Measurements from ENCODE around the gene ABCD1. TPM values are rescaled to one million over a fixed set of nuclear protein-coding genes. Genes with fewer than 3 reads are reported as not detected.

Gene ABCD1
- total and polyA plus RNA-seq, 9 of the 15 experiments (the other 6 are each of a cell fraction or from before 2014, with no cell fraction given) = 0.07 to 6.9 (median 2.2) TPM

DNA sequence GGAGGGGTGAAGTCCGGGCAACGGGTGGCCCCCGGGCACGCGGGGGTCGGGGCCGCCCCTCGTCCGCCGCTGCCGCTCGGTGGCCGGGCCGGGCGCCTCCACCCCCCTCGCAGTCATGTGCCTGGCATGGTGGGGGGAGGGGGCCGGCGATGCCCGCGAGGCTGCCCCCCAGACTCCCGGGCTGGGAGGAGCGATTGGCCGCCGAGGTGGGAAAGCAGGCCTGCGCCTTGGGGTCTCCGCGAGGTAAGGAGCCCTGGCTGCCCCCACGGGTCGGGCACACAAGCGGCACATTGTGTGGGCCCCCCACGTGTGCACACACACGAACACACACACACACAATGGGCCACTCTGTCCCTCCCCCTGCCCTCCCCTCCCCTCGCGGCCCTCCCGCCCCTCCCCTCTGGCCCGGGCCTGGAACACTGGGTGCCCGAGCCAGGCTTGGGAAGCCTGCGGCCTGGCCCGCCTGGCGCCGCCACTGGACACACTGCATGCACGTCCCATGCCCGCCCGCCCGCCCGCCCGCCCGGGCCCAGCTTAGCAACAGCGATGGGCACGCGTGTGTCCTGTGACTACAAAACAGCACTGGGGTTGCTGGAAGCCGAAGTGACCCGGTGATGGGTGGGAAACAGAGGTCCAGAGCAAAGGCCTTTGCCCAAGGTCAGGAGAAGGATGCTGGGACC lies 35.6 kb upstream of the ABCD1 start (continued):
- TF ChIP-seq, protein P1, sequence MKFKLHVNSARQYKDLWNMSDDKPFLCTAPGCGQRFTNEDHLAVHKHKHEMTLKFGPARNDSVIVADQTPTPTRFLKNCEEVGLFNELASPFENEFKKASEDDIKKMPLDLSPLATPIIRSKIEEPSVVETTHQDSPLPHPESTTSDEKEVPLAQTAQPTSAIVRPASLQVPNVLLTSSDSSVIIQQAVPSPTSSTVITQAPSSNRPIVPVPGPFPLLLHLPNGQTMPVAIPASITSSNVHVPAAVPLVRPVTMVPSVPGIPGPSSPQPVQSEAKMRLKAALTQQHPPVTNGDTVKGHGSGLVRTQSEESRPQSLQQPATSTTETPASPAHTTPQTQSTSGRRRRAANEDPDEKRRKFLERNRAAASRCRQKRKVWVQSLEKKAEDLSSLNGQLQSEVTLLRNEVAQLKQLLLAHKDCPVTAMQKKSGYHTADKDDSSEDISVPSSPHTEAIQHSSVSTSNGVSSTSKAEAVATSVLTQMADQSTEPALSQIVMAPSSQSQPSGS (CRISPR knock-in tag; IDR thresholded peaks at IDR 0.05) = no peak
- TF ChIP-seq CBFB (CRISPR knock-in tag; IDR thresholded peaks at IDR 0.05) = no peak
- no peak for TF ChIP-seq ZNF263 (CRISPR knock-in tag; IDR thresholded peaks at IDR 0.05; ENCODE audit: borderline replicate concordance)

DNA sequence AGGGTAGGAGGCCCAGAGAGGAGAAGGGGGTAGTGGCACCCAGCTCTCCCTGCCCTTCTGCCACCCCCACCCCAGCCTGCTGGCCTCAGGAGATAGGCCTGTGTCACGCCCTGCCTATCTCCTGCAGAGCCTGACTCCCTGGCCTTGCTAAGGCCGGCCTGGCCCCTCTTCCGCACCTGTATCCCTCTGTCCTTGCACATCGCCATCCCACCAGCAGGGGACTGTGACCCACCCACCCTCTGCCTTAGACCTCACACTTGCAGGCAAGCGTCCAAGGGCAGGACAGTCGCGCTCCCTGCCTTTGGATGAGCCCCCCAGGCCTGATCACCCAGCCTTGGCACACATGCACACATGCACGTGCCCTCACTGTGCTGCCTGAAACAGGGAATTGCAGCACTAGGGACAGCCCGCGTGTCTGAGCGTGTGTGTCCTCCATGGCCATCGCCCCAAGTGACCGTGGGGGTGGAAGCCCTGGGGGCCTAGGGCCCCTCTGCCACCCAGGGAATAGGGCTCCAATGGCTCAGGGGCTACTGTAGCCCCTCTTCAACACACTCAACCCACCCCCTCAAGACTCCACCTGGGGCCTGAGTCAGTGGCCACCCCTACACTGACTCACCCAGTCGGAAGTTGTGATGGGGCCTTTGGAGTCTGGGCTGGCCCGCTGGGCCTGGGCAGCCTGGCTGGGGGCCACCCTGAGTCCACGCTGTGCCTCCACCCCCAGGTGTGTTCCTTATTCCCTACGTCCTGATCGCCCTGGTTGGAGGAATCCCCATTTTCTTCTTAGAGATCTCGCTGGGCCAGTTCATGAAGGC lies 34.8 kb upstream of the ABCD1 start:
- Histone ChIP-seq H3K9me1 (ENCODE audit: control insufficient read depth, insufficient read depth, low read length) (peaks cover 4% of the 10 kb centered on the region), H3K9ac (ENCODE audit: insufficient read depth in 1 of 2, low read depth in 2 of 2, low read length in 2 of 2) (peak overlapping the region; percentile 60 to 90), H4K20me1 (replicated peaks; ENCODE audit: control insufficient read depth, insufficient read depth, low read length) (peaks cover 13% of the 10 kb centered on the region), H3K79me2 (ENCODE audit: control insufficient read depth, insufficient read depth, low read length) (peaks cover 37% of the 10 kb centered on the region), H3K27ac (ENCODE audit: extremely low read depth, low read depth, low read length) (peak overlapping the region; percentile 32; the same call in 1 of the 3 replicates), H3K27me3 (ENCODE audit: control insufficient read depth in 2 of 2, insufficient read depth in 2 of 2, low read length in 2 of 2) (no peaks in the 10 kb centered on the region), H3K36me3 (ENCODE audit: control insufficient read depth, insufficient read depth, low read length) (peaks cover 46% of the 10 kb centered on the region; the same call in 1 of the 3 replicates), H3K4me1 (replicated peaks in 1 of 2; ENCODE audit: control insufficient read depth in 2 of 2, insufficient read depth in 2 of 2, low read length in 2 of 2) (peaks cover 16 to 85% of the 10 kb centered on the region in 2 experiments; a peak in 4 of 5 replicates), H3K4me2 (ENCODE audit: insufficient read depth, low read length) (peak overlapping the region; percentile 82), H3K9me3 (replicated peaks; ENCODE audit: control insufficient read depth, insufficient read depth, low read depth, low read length) (no peaks in the 10 kb centered on the region), H3K4me3 (peak overlapping the region; percentile 39), H2AFZ (ENCODE audit: low read depth, low read length) (no peak overlapping the region)
- DNase-seq (ENCODE audit: extremely low read depth in 1 of 4, low spot score in 3 of 4) (peak; percentile 56 to 79 (median 64)), ATAC-seq (peak; percentile 70), FAIRE-seq (peak; percentile 15)
- in situ Hi-C loops (cut with MboI) (no loop called here), intact Hi-C loops (cut with micrococcal nuclease) (no loop called here)
- TSS peak; percentile 48 for BruUV-seq (replicated peaks)
- ChIA-PET CTCF (ENCODE audit: low intra/inter-chr PET ratio) (no interaction called here), POLR2A (interaction anchor here (0.8 kb wide), 1 partner anchor 19 kb away, joined by 4 read pairs; no protein-coding TSS in a partner anchor)
- 37% methylated on average over 13 of the region's 19 CpGs for WGBS (ENCODE audit: insufficient coverage, low coverage, missing lambda C conversion rate)
- no peak for TF ChIP-seq ZNF316 (IDR thresholded peaks at IDR 0.05)
- no peak for TF ChIP-seq ESRRB (CRISPR knock-in tag; IDR thresholded peaks at IDR 0.05; ENCODE audit: borderline replicate concordance)
- TF ChIP-seq ILK (tag; IDR thresholded peaks at IDR 0.05; ENCODE audit: borderline replicate concordance, low read depth) = no peak
- TF ChIP-seq POLR2A (conservative IDR thresholded peaks at IDR 0.05) = peak; percentile 38; the same call in 1 of the 2 replicates
- TF ChIP-seq TAF1 (IDR thresholded peaks at IDR 0.05; ENCODE audit: control insufficient read depth, extremely low read depth, insufficient read depth, low read length, severe bottlenecking) = no peak
- TF ChIP-seq, protein P2, sequence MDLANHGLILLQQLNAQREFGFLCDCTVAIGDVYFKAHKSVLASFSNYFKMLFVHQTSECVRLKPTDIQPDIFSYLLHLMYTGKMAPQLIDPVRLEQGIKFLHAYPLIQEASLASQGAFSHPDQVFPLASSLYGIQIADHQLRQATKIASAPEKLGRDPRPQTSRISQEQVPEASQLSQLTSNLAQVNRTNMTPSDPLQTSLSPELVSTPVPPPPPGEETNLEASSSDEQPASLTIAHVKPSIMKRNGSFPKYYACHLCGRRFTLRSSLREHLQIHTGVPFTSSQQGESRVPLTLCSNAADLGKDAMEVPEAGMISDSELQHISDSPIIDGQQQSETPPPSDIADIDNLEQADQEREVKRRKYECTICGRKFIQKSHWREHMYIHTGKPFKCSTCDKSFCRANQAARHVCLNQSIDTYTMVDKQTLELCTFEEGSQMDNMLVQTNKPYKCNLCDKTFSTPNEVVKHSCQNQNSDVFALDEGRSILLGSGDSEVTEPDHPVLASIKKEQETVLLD (IDR thresholded peaks at IDR 0.05) = no peak
- TF ChIP-seq BDP1 (IDR thresholded peaks at IDR 0.05; ENCODE audit: insufficient read depth, insufficient read length) = no peak
- TF ChIP-seq, protein P3, sequence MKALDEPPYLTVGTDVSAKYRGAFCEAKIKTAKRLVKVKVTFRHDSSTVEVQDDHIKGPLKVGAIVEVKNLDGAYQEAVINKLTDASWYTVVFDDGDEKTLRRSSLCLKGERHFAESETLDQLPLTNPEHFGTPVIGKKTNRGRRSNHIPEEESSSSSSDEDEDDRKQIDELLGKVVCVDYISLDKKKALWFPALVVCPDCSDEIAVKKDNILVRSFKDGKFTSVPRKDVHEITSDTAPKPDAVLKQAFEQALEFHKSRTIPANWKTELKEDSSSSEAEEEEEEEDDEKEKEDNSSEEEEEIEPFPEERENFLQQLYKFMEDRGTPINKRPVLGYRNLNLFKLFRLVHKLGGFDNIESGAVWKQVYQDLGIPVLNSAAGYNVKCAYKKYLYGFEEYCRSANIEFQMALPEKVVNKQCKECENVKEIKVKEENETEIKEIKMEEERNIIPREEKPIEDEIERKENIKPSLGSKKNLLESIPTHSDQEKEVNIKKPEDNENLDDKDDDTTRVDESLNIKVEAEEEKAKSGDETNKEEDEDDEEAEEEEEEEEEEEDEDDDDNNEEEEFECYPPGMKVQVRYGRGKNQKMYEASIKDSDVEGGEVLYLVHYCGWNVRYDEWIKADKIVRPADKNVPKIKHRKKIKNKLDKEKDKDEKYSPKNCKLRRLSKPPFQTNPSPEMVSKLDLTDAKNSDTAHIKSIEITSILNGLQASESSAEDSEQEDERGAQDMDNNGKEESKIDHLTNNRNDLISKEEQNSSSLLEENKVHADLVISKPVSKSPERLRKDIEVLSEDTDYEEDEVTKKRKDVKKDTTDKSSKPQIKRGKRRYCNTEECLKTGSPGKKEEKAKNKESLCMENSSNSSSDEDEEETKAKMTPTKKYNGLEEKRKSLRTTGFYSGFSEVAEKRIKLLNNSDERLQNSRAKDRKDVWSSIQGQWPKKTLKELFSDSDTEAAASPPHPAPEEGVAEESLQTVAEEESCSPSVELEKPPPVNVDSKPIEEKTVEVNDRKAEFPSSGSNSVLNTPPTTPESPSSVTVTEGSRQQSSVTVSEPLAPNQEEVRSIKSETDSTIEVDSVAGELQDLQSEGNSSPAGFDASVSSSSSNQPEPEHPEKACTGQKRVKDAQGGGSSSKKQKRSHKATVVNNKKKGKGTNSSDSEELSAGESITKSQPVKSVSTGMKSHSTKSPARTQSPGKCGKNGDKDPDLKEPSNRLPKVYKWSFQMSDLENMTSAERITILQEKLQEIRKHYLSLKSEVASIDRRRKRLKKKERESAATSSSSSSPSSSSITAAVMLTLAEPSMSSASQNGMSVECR (CRISPR knock-in tag; IDR thresholded peaks at IDR 0.05) = no peak
- no peak for TF ChIP-seq MEIS2 (IDR thresholded peaks at IDR 0.05; ENCODE audit: partially characterized antibody)
